ENCODE data around the gene CDC42. TPM values are rescaled to one million over a fixed set of nuclear protein-coding genes. Genes with fewer than 3 reads are reported as not detected.

The CDC42 gene
- total and polyA plus RNA-seq, 7 experiments from 2014 or later, result 186 to 427 (median 305) TPM

- intact Hi-C loops (cut with micrococcal nuclease), result no loop called here
- Histone ChIP-seq H3K27ac (ENCODE audit: low read depth, low read length) (no peak overlapping the region), H3K36me3 (ENCODE audit: control insufficient read depth in 2 of 3, insufficient read depth in 3 of 3, low read length in 3 of 3) (peaks cover 0 to 43% (median 3%) of the 10 kb centered on the region in 3 experiments), H3K9me3 (ENCODE audit: control insufficient read depth in 2 of 3, low read length in 3 of 3) (no peaks in the 10 kb centered on the region), H3K4me3 (ENCODE audit: low read length) (no peak overlapping the region), H3K4me1 (ENCODE audit: control insufficient read depth in 2 of 2, insufficient read depth in 2 of 2, low read length in 2 of 2) (peaks cover 21% of the 10 kb centered on the region in 2 donors), H3K27me3 (ENCODE audit: control insufficient read depth in 2 of 2, insufficient read depth in 2 of 2, low read length in 2 of 2) (no peaks in the 10 kb centered on the region)
- no peak overlapping the region for H3K4me3 Mint-ChIP-seq
- ATAC-seq (no peak), DNase-seq (no peak)
- peaks cover 45 to 78% (median 58%) of the 10 kb centered on the region in 7 donors for H3K4me1 Mint-ChIP-seq
- H3K27me3 Mint-ChIP-seq, result no peaks in the 10 kb centered on the region
- ChIA-PET CTCF (interaction anchor here (0.6 kb wide), 1 partner anchor 386 kb away, joined by 3 read pairs; no protein-coding TSS in a partner anchor), POLR2A (interaction anchor here (1.1 kb wide), 1 partner anchor 27 kb away, joined by 3 read pairs; no protein-coding TSS in a partner anchor)
- peak overlapping the region in 8 of 9 donors; percentile 40 to 82 (median 71) for H3K27ac Mint-ChIP-seq
- no peaks in the 10 kb centered on the region for H3K9me3 Mint-ChIP-seq
- H3K36me3 Mint-ChIP-seq, result peaks cover 0 to 30% (median 4%) of the 10 kb centered on the region in 5 donors
Measured at GRCh38 chr1:22108339-22109105, 56.0 kb downstream of the CDC42 start.

GRCh38 chr1:22110016-22110415, 57.5 kb downstream of the CDC42 start:
- H3K27ac ChIP-seq (ENCODE audit: low read depth, low read length), result no peak overlapping the region
- Mint-ChIP-seq H3K4me1 (peaks cover 30 to 66% (median 46%) of the 10 kb centered on the region in 7 donors), H3K27ac (peak overlapping the region in 2 of 9 donors; percentile 73 to 82), H3K9me3 (no peaks in the 10 kb centered on the region), H3K4me3 (no peak overlapping the region), H3K27me3 (no peaks in the 10 kb centered on the region), H3K36me3 (peaks cover 0 to 32% (median 7%) of the 10 kb centered on the region in 5 donors)
- ChIA-PET CTCF (no interaction called here), POLR2A (interaction anchor here (0.8 kb wide), 1 partner anchor 932 kb away, joined by 6 read pairs; no protein-coding TSS in a partner anchor)
- DNase-seq (no peak), ATAC-seq (no peak)
- peaks cover 0 to 58% (median 3%) of the 10 kb centered on the region in 3 experiments for H3K36me3 ChIP-seq (ENCODE audit: control insufficient read depth in 2 of 3, insufficient read depth in 3 of 3, low read length in 3 of 3)
- H3K4me1 ChIP-seq (ENCODE audit: control insufficient read depth in 2 of 2, insufficient read depth in 2 of 2, low read length in 2 of 2), result peaks cover 6% of the 10 kb centered on the region in 2 donors
- H3K9me3 ChIP-seq (ENCODE audit: control insufficient read depth in 2 of 3, low read length in 3 of 3), result no peaks in the 10 kb centered on the region
- H3K4me3 ChIP-seq (ENCODE audit: low read length), result no peak overlapping the region
- intact Hi-C loops (cut with micrococcal nuclease), result no loop called here
- no peaks in the 10 kb centered on the region for H3K27me3 ChIP-seq (ENCODE audit: control insufficient read depth in 2 of 2, insufficient read depth in 2 of 2, low read length in 2 of 2)

- Histone ChIP-seq H3K27ac (ENCODE audit: low read depth, low read length) (no peak overlapping the region), H3K36me3 (ENCODE audit: control insufficient read depth in 2 of 3, insufficient read depth in 3 of 3, low read length in 3 of 3) (peaks cover 0 to 66% (median 3%) of the 10 kb centered on the region in 3 experiments), H3K9me3 (ENCODE audit: control insufficient read depth in 2 of 3, low read length in 3 of 3) (no peaks in the 10 kb centered on the region), H3K27me3 (ENCODE audit: control insufficient read depth in 2 of 2, insufficient read depth in 2 of 2, low read length in 2 of 2) (no peaks in the 10 kb centered on the region), H3K4me1 (ENCODE audit: control insufficient read depth in 2 of 2, insufficient read depth in 2 of 2, low read length in 2 of 2) (no peaks in the 10 kb centered on the region), H3K4me3 (ENCODE audit: low read length) (no peak overlapping the region)
- Mint-ChIP-seq H3K27ac (peak overlapping the region in 7 of 9 donors; percentile 39 to 82 (median 70)), H3K36me3 (peaks cover 0 to 37% (median 9%) of the 10 kb centered on the region in 5 donors), H3K9me3 (no peaks in the 10 kb centered on the region), H3K27me3 (no peaks in the 10 kb centered on the region), H3K4me3 (no peak overlapping the region), H3K4me1 (peaks cover 28 to 68% (median 49%) of the 10 kb centered on the region in 7 donors)
- ChIA-PET POLR2A (no interaction called here), CTCF (interaction anchor here (0.6 kb wide), 1 partner anchor 1386 kb away, joined by 3 read pairs; no protein-coding TSS in a partner anchor)
- intact Hi-C loops (cut with micrococcal nuclease), result no loop called here
- DNase-seq (no peak), ATAC-seq (no peak)
Measured at GRCh38 chr1:22111115-22111514, 58.6 kb downstream of the CDC42 start.

- POLR2A ChIA-PET, result no interaction called here
- Mint-ChIP-seq H3K27me3 (no peaks in the 10 kb centered on the region), H3K36me3 (peaks cover 0 to 37% (median 9%) of the 10 kb centered on the region in 5 donors), H3K4me1 (peaks cover 28 to 63% (median 49%) of the 10 kb centered on the region in 7 donors), H3K27ac (peak overlapping the region in 5 of 9 donors; percentile 57 to 82 (median 75)), H3K9me3 (no peaks in the 10 kb centered on the region), H3K4me3 (no peak overlapping the region)
- DNase-seq, result no peak
- Histone ChIP-seq H3K4me3 (ENCODE audit: low read length) (no peak overlapping the region), H3K27me3 (ENCODE audit: control insufficient read depth in 2 of 2, insufficient read depth in 2 of 2, low read length in 2 of 2) (no peaks in the 10 kb centered on the region), H3K36me3 (ENCODE audit: control insufficient read depth in 2 of 3, insufficient read depth in 3 of 3, low read length in 3 of 3) (peaks cover 0 to 69% (median 3%) of the 10 kb centered on the region in 3 experiments), H3K9me3 (ENCODE audit: control insufficient read depth in 2 of 3, low read length in 3 of 3) (no peaks in the 10 kb centered on the region), H3K27ac (ENCODE audit: low read depth, low read length) (peak overlapping the region; percentile 46), H3K4me1 (ENCODE audit: control insufficient read depth in 2 of 2, insufficient read depth in 2 of 2, low read length in 2 of 2) (no peaks in the 10 kb centered on the region)
- no peak for ATAC-seq
- intact Hi-C loops (cut with micrococcal nuclease), result no loop called here
- CTCF ChIA-PET, result interaction anchor here (0.6 kb wide), 2 partner anchors 311 to 1385 kb away, joined by 3 read pairs; no protein-coding TSS in a partner anchor
Measured at GRCh38 chr1:22111620-22112019, 59.1 kb downstream of the CDC42 start.

GRCh38 chr1:22112554-22112953, 60.0 kb downstream of the CDC42 start:
- no peak overlapping the region for H3K4me3 ChIP-seq (ENCODE audit: low read length)
- Mint-ChIP-seq H3K9me3 (no peaks in the 10 kb centered on the region), H3K36me3 (peaks cover 0 to 37% (median 9%) of the 10 kb centered on the region in 5 donors), H3K27me3 (no peaks in the 10 kb centered on the region), H3K4me3 (no peak overlapping the region), H3K27ac (peak overlapping the region in 6 of 9 donors; percentile 28 to 82 (median 68)), H3K4me1 (peaks cover 30 to 56% (median 52%) of the 10 kb centered on the region in 7 donors)
- no peak for ATAC-seq
- ChIA-PET POLR2A (interaction anchor here (0.6 kb wide), 1 partner anchor 73 kb away, joined by 3 read pairs; no protein-coding TSS in a partner anchor), CTCF (interaction anchor here (0.7 kb wide), 1 partner anchor 93 kb away, joined by 4 read pairs; no protein-coding TSS in a partner anchor)
- no peak overlapping the region for H3K27ac ChIP-seq (ENCODE audit: low read depth, low read length)
- DNase-seq, result no peak
- no peaks in the 10 kb centered on the region for H3K4me1 ChIP-seq (ENCODE audit: control insufficient read depth in 2 of 2, insufficient read depth in 2 of 2, low read length in 2 of 2)
- H3K36me3 ChIP-seq (ENCODE audit: control insufficient read depth in 2 of 3, insufficient read depth in 3 of 3, low read length in 3 of 3), result peaks cover 0 to 75% (median 3%) of the 10 kb centered on the region in 3 experiments
- intact Hi-C loops (cut with micrococcal nuclease), result no loop called here
- H3K27me3 ChIP-seq (ENCODE audit: control insufficient read depth in 2 of 2, insufficient read depth in 2 of 2, low read length in 2 of 2), result no peaks in the 10 kb centered on the region
- H3K9me3 ChIP-seq (ENCODE audit: control insufficient read depth in 2 of 3, low read length in 3 of 3), result no peaks in the 10 kb centered on the region

- Mint-ChIP-seq H3K4me1 (peaks cover 22 to 45% (median 40%) of the 10 kb centered on the region in 7 donors), H3K36me3 (peaks cover 0 to 31% (median 10%) of the 10 kb centered on the region in 5 donors), H3K27ac (peak overlapping the region in 6 of 9 donors; percentile 2 to 89 (median 66)), H3K27me3 (no peaks in the 10 kb centered on the region), H3K4me3 (no peak overlapping the region), H3K9me3 (no peaks in the 10 kb centered on the region)
- ChIA-PET POLR2A (interaction anchor here (0.6 kb wide), 1 partner anchor 8 kb away, joined by 3 read pairs; no protein-coding TSS in a partner anchor), CTCF (interaction anchor here (0.6 to 1.3 kb wide), 2 partner anchors 9 to 232 kb away, joined by 3 to 6 read pairs; no protein-coding TSS in a partner anchor)
- Histone ChIP-seq H3K27me3 (ENCODE audit: control insufficient read depth in 2 of 2, insufficient read depth in 2 of 2, low read length in 2 of 2) (no peaks in the 10 kb centered on the region), H3K27ac (ENCODE audit: low read depth, low read length) (no peak overlapping the region), H3K36me3 (ENCODE audit: control insufficient read depth in 2 of 3, insufficient read depth in 3 of 3, low read length in 3 of 3) (peaks cover 0 to 77% (median 3%) of the 10 kb centered on the region in 3 experiments), H3K4me3 (ENCODE audit: low read length) (no peak overlapping the region), H3K4me1 (ENCODE audit: control insufficient read depth in 2 of 2, insufficient read depth in 2 of 2, low read length in 2 of 2) (no peaks in the 10 kb centered on the region), H3K9me3 (ENCODE audit: control insufficient read depth in 2 of 3, low read length in 3 of 3) (no peaks in the 10 kb centered on the region)
- ATAC-seq (no peak), DNase-seq (no peak)
- intact Hi-C loops (cut with micrococcal nuclease), result no loop called here
Measured at GRCh38 chr1:22114083-22115012, 61.8 kb downstream of the CDC42 start.

Measured in naive thymus-derived CD4-positive, alpha-beta T cell (primary cell).